SU-DHL-6 (cell line): ENCODE measurements around the gene SUCLG2.

ENCODE experiments used
- H2AFZ ChIP-seq: fragments of 200-600 bp; sonication (generic); 2 replicates; pipeline ENCODE4 v1.6.1; 2014; ENCODE audit warnings: low read depth, mild to moderate bottlenecking, moderate library complexity, mixed read lengths, antibody characterized with exemption, low read length; ENCODE audit not compliant: severe bottlenecking
- H3F3A ChIP-seq: fragments of 200-600 bp; shearing (Covaris generic); 2 replicates; pipeline ENCODE4 v1.6.0; 2016; ENCODE audit warnings: antibody characterized with exemption, mild to moderate bottlenecking; ENCODE audit not compliant: insufficient read depth
- H3K27ac ChIP-seq: fragments of 200-600 bp; sonication (generic); 2 replicates; pipeline ENCODE4 v1.5.1; 2016; ENCODE audit warnings: low read depth, mild to moderate bottlenecking, low read length, moderate library complexity, mixed read lengths
- H3K27me3 ChIP-seq: fragments of 200-600 bp; sonication (generic), shearing (Covaris generic); 2 replicates; pipeline ENCODE4 v1.6.0; 2014; ENCODE audit warnings: mild to moderate bottlenecking, low read length
- H3K36me3 ChIP-seq: fragments of 200-600 bp; sonication (generic); 2 replicates; pipeline ENCODE4 v1.6.1; 2014; ENCODE audit warnings: mild to moderate bottlenecking, low read length, mixed read lengths
- H3K4me2 ChIP-seq: fragments of 300-600, 200-600 bp; shearing (Covaris generic), sonication (generic); 2 replicates; pipeline ENCODE4 v1.6.0; 2014; ENCODE audit warnings: low read length, low read depth, mild to moderate bottlenecking; ENCODE audit not compliant: poor library complexity, severe bottlenecking
- H3K4me3 ChIP-seq: fragments of 200-600 bp; sonication (generic); 2 replicates; pipeline ENCODE4 v1.5.1; 2014; ENCODE audit warnings: antibody characterized with exemption, low read length, mild to moderate bottlenecking, mixed read lengths; ENCODE audit not compliant: insufficient read depth, poor library complexity, severe bottlenecking
- H3K79me2 ChIP-seq: fragments of 200-600 bp; sonication (generic); 2 replicates; pipeline ENCODE4 v1.6.1; 2014; ENCODE audit warnings: mild to moderate bottlenecking, low read length, moderate library complexity; ENCODE audit not compliant: insufficient read depth
- H3K9ac ChIP-seq: fragments of 200-600 bp; sonication (generic); 2 replicates; pipeline ENCODE4 v1.7.0; 2014; ENCODE audit warnings: mild to moderate bottlenecking, low read length
- H3K9me2 ChIP-seq: fragments of 200-600 bp; sonication (generic); replicated peaks from 2 replicates; pipeline ENCODE4 v1.6.1; 2014; ENCODE audit warnings: low read length; ENCODE audit not compliant: insufficient read depth
- H3K9me3 ChIP-seq: fragments of 200-600 bp; sonication (generic); 2 replicates; pipeline ENCODE4 v1.6.1; 2014; ENCODE audit warnings: low read length, mixed read lengths; ENCODE audit not compliant: insufficient read depth
- H4K20me1 ChIP-seq: fragments of 200-600 bp; sonication (generic); 2 replicates; pipeline ENCODE4 v1.6.1; 2014; ENCODE audit warnings: low read depth, mild to moderate bottlenecking, antibody characterized with exemption, low read length, moderate library complexity, mixed read lengths
- CTCF ChIP-seq: fragments of 200-600 bp; sonication (generic); IDR thresholded peaks from one replicate; pipeline ENCODE4 v1.5.1; 2017; ENCODE audit warnings: antibody characterized with exemption, mild to moderate bottlenecking, low read length, moderate library complexity; ENCODE audit not compliant: insufficient read depth, poor library complexity, severe bottlenecking
- EZH2phosphoT487 ChIP-seq: fragments of 200-600 bp; sonication (generic), shearing (Covaris generic); conservative IDR thresholded peaks from 2 replicates; pipeline ENCODE4 v1.6.1; 2018; ENCODE audit warnings: mild to moderate bottlenecking, antibody characterized with exemption, low read length, moderate library complexity, mixed read lengths

Gene SUCLG2

GRCh38 chr3:67619991-67620390 lies 34.4 kb downstream of the SUCLG2 start:
- H3K9ac ChIP-seq, result no peak overlapping the region
- H3K27me3 ChIP-seq, result no peaks in the 10 kb centered on the region
- H3K9me2 ChIP-seq, result no peaks in the 10 kb centered on the region
- H3K36me3 ChIP-seq, result peaks cover 8% of the 10 kb centered on the region; the same call in 1 of the 2 replicates
- no peaks in the 10 kb centered on the region for H4K20me1 ChIP-seq
- H2AFZ ChIP-seq, result no peak overlapping the region
- no peaks in the 10 kb centered on the region for H3K9me3 ChIP-seq
- H3K4me3 ChIP-seq, result no peak overlapping the region
- H3K79me2 ChIP-seq, result 0 out of 2 replicates have a peak, but pooled peaks cover 4% of the 10 kb centered on the region
- H3F3A ChIP-seq, result 0 out of 2 replicates have a peak, but pooled peaks cover 3% of the 10 kb centered on the region
- no peak overlapping the region for H3K4me2 ChIP-seq
- TF ChIP-seq EZH2phosphoT487 (no peak), CTCF (no peak)
- no peak overlapping the region for H3K27ac ChIP-seq

- H3K4me3 ChIP-seq, result no peak overlapping the region
- H3F3A ChIP-seq, result 0 out of 2 replicates have a peak, but pooled peaks cover 3% of the 10 kb centered on the region
- H3K9me2 ChIP-seq, result no peaks in the 10 kb centered on the region
- no peak overlapping the region for H3K9ac ChIP-seq
- no peak overlapping the region for H2AFZ ChIP-seq
- H3K27ac ChIP-seq, result peak overlapping the region; percentile 27
- no peaks in the 10 kb centered on the region for H3K27me3 ChIP-seq
- H3K9me3 ChIP-seq, result no peaks in the 10 kb centered on the region
- H3K4me2 ChIP-seq, result peak overlapping the region; percentile 19
- H3K36me3 ChIP-seq, result peaks cover 8% of the 10 kb centered on the region; the same call in 1 of the 2 replicates
- no peaks in the 10 kb centered on the region for H4K20me1 ChIP-seq
- TF ChIP-seq CTCF (no peak), EZH2phosphoT487 (no peak)
- H3K79me2 ChIP-seq, result 0 out of 2 replicates have a peak, but pooled peaks cover 4% of the 10 kb centered on the region
Measured at GRCh38 chr3:67617518-67617917, 36.9 kb downstream of the SUCLG2 start.

- H3K27me3 ChIP-seq, result no peaks in the 10 kb centered on the region
- H3K79me2 ChIP-seq, result peaks cover 4% of the 10 kb centered on the region; the same call in 1 of the 2 replicates
- H3K9me2 ChIP-seq, result no peaks in the 10 kb centered on the region
- 0 out of 2 replicates have a peak, but pooled peaks cover 3% of the 10 kb centered on the region for H3F3A ChIP-seq
- H2AFZ ChIP-seq, result no peak overlapping the region
- H4K20me1 ChIP-seq, result no peaks in the 10 kb centered on the region
- H3K9ac ChIP-seq, result no peak overlapping the region
- H3K27ac ChIP-seq, result no peak overlapping the region
- peaks cover 8% of the 10 kb centered on the region; the same call in 1 of the 2 replicates for H3K36me3 ChIP-seq
- no peak overlapping the region for H3K4me3 ChIP-seq
- H3K4me2 ChIP-seq, result no peak overlapping the region
- no peaks in the 10 kb centered on the region for H3K9me3 ChIP-seq
- no peak for TF ChIP-seq CTCF
- TF ChIP-seq EZH2phosphoT487, result no peak
Measured at GRCh38 chr3:67616046-67616445, 38.4 kb downstream of the SUCLG2 start.
